ENCODE data around the gene ZMYND15. TPM values are rescaled to one million over a fixed set of nuclear protein-coding genes. Genes with fewer than 3 reads are reported as not detected.

The ZMYND15 gene
- total RNA-seq, 1 donor from 2014 or later = not detected

DNA sequence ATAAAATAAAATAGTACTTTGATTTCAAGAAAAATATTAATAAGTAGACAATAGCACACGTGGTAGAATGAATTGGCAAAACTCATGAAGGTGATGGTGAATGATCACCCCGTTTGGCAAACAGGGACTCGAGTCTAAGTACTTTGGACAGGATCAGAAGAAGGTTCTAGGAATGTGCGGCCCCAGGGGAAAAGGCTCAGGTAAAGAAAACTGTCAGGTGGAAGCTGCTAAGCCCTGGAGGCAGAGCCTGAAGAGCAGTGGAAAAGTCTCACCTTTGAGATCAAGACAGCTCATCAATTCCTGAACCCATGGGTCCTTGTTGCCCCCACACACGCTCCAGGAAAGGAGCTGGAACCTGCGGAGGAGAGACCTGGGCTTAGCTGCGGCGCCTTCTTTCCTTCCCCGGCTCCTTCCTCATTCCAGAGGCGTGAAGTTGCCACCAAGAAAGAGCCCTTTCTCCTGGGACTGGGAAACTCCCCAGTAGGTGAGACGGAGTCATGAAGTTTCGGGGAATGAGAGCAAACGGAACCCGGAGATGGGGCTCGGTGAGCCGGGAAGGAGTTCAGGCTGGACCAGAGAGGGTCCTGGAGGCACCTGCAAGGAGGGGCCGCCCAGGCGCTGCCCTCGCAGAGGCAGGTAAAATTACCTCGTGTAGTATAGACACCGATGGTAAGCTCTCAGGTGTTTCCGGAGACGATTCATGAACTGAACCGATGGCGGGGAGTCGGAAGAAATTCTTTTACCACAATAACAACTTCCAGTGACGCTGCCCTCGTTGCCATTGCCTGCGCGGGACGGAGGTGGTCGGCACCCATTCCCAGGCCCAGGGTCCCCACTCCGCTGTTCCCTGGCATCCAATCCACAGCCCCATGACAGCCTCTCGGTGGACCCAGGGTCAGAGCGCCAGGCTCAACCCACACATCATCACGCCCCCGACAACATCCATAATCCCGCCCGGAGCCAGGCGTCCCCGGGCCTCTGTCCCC lies 1.2 kb upstream of the ZMYND15 start:
- intact Hi-C loops (cut with DNase I) = loop anchor here (10.0 kb wide), 2 partner anchors 46 to 146 kb away; partner anchors contain the start of genes GLTPD2 and VMO1
- no peak for ATAC-seq (ENCODE audit: poor library complexity)

DNA sequence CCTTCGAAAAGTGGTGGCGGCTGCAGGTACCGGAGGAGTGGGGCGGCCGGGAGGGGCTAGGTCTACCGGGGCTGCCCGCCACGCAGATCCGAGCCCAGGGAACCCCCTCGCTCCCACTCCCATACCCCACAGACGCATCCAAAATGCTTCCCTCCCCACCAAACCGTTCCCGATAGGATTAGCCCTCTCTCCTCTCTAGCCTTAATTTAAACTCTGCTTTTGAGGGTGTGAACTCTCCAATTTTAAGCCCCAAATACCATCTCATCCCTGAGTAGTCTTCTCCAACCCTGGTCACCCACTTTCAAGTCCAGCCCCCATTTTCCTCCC lies 355 bp downstream of the ZMYND15 start:
- intact Hi-C loops (cut with DNase I) = no loop called here
- no peak for DNase-seq
- no peak for ATAC-seq (ENCODE audit: poor library complexity)

More for the DNA sequence above, 1.2 kb upstream of the ZMYND15 start:
- no peak for DNase-seq

DNA sequence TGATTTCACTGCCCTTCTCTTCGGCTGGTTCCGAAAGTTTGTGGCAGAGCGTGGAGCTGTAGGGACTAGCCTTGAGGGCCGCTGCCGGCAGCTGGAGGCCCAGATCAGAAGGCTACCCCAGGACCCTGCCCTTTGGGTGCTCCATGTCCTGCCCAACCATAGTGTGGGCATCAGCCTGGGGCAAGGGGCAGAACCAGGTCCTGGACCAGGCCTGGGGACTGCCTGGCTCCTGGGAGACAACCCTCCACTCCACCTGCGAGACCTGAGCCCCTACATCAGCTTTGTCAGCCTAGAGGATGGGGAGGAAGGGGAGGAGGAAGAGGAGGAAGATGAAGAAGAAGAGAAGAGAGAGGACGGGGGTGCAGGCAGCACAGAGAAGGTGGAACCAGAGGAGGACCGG lies 951 bp downstream of the ZMYND15 start:
- ATAC-seq (ENCODE audit: poor library complexity) = no peak
- no peak for DNase-seq
- intact Hi-C loops (cut with DNase I) = no loop called here

DNA sequence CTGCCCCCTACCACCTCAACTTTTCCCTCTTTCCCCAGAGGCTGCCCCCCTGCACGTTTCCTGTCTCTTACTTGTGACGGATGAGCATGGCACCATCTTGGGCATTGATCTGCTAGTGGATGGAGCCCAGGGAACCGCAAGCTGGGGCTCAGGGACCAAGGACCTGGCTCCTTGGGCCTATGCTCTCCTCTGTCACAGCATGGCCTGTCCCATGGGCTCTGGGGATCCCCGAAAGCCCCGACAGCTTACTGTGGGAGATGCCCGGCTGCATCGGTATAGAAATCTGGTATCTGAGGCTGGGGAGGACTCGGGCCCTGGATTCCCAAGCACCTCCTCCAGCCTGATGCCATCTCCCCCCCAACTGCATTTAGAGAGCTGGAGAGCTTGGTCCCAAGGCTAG lies 1.9 kb downstream of the ZMYND15 start:
- ATAC-seq (ENCODE audit: poor library complexity) = no peak

DNA sequence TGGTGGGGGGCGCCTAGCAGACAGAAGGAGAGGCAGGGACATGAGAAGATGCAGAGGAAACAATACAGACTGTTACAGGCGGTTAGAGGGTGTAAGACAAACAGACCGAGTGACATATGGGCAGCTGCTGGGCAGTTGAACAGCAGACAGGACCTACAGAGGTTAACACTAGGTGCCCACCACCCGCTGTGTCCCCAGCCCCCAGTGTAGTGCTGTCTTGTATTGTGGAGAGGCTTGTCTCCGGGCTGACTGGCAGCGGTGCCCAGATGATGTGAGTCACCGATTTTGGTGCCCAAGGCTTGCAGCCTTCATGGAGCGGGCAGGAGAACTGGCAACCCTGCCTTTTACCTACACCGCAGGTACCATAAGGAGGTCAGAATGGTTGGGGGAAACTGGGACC lies 2.5 kb downstream of the ZMYND15 start:
- intact Hi-C loops (cut with DNase I) = no loop called here
- DNase-seq (no peak), ATAC-seq (ENCODE audit: poor library complexity) (no peak)

More for the DNA sequence above, 1.9 kb downstream of the ZMYND15 start:
- intact Hi-C loops (cut with DNase I) = no loop called here
- no peak for DNase-seq

DNA sequence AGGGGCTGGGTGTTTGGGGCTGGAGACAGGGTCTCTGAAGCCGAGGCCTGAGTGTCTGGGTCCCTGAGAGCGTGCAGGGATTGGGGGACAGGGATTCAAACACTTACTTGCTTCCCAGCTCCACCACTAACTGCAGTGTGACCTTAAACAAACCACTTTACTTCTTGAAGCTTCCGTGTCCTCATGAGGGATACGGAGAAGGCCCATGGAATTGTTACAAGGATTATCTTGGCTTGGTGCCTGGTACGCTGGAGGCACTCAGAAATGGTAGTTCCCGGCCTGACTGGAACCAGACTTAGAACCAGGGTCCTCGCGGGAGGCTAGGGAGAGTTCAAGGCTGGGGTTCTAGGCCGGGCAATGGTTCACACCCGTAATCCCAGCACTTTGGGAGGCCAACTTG lies 3.0 kb downstream of the ZMYND15 start:
- ATAC-seq (ENCODE audit: poor library complexity) (no peak), DNase-seq (no peak)
- intact Hi-C loops (cut with DNase I) = no loop called here

DNA sequence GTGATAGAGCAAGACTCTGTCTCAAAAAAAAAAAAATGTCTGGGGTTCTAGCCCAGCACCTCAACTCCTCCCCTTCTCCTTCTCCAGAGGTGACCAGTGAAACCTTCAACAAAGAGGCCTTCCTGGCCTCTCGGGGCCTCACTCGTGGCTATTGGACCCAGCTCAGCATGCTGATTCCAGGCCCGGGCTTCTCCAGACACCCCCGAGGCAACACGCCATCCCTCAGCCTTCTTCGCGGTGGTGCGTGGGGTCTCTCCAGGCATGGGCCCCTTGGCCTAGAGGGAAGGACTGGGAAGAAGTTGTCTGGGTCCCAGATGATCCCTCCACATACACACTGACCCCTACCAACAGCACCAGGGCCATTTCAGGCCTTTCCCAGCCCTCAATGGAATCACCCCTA lies 3.6 kb downstream of the ZMYND15 start:
- intact Hi-C loops (cut with DNase I) = no loop called here
- DNase-seq (no peak), ATAC-seq (ENCODE audit: poor library complexity) (no peak)

DNA sequence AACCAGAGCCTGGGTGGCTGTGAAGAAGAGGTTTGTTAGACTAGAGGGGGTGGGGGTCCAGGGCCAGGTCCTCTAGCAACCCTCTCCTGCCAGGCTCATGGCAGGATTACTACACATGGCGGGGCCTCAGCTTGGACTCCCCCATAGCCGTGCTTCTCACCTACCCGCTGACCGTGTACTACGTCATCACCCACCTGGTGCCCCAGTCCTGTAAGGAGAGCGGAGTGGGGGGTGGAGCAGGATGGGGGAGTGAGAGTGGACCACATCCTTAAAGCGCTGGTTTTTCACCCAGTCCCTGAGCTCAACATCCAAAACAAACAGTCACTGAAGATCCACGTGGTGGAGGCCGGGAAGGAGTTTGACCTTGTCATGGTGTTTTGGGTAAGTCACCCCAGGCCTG lies 4.3 kb downstream of the ZMYND15 start:
- ATAC-seq (ENCODE audit: poor library complexity) (no peak), DNase-seq (no peak)
- intact Hi-C loops (cut with DNase I) = no loop called here

DNA sequence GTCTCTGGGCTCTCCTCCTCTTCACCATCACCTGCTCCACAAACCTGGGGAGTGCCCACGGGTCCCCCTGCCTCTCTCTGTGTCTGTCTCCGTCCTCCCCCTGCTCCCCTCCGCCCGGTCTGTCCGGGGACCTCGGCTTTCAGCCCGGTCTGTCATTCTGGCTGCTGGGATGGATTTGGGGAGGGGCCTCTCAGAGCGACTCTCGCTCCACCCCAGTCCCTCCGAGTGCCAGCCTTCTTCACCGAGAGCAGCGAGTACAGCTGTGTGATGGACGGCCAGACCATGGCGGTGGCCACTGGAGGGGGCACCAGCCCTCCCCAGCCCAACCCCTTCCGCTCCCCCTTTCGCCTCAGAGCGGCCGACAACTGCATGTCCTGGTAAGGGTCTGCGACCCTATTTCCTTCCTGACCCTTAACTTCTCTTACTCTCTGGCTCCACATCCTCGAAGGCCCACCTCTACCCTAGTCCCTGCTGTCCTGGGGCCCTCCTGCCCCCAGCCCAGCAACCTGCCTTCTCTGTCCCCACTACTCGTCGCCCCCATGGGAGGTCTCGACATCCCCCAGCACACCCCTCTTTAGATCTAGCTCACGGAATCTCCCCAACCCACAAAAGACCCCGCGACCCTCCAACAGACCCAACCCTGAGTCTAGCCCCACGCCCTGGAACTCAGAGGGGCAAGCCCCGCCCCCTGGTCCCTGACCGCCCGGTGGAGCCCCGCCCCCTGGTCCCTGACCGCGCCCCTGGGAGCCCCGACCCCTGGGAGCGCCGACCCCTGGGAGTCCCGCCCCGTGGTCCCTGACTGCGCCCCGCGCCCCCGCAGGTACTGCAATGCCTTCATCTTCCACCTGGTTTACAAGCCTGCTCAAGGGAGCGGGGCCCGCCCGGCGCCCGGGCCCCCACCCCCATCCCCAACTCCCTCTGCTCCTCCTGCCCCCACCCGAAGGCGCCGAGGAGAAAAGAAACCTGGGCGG lies 5.7 kb downstream of the ZMYND15 start:
- intact Hi-C loops (cut with DNase I) = no loop called here
- ATAC-seq (ENCODE audit: poor library complexity) (no peak), DNase-seq (no peak)

DNA sequence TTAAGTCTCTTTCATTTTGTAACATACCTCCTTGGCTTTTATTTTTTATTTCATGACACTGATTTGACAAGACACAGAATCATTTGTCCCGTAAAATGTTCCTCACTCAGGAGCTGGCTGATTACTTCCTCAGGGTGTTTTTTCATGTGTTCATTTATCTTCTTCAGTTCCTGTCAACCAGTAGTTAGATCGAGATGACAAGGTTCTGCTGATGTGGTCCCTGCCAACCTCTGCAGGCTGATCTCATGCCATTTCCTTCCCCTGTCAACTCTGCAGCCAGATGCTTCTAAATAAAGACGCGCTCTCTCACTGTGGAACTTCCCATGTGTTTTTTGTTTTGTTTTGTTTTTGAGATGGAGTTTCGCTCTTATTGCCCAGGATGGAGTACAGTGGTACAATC lies 8.2 kb downstream of the ZMYND15 start:
- DNase-seq (no peak), ATAC-seq (ENCODE audit: poor library complexity) (peak; percentile 71)
- intact Hi-C loops (cut with DNase I) = no loop called here

DNA sequence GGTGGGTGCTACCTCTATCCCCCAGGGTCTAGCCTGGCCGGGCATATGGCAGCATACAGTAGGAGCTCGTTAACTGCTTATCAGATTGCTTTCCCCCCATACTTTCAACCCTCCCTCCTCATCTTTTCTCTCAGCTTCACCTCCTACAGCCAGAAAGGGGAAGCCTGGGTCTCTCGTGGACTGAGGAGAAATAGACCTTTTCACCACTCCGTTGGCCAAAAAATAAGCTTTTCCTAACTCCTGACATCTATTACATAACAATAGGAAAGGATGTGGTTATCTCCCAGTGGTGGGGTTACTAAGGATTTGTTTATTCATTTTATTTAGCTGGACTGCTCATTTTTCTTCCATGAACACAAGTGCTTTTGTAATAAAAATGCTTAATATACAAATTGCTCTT lies 9.1 kb downstream of the ZMYND15 start:
- no peak for DNase-seq
- intact Hi-C loops (cut with DNase I) = no loop called here
- ATAC-seq (ENCODE audit: poor library complexity) = no peak

DNA sequence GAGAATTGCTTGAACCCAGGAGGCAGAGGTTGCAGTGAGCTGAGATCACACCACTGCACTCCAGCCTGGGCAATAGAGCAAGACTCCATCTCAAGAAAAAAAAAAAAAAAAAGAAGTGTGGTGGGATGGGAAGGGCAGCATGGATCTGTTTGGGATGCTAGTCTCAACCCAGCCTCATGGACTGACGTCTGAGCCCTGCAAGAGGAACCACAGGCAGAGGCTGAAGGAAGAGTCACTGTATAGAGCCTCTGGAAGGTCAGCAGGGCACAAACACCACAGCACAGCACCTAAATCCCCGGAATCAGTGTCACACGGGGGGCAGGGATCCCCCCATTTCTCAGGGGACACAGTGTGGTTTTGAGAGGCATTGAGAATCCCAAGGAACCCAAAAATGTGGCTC lies 11.0 kb downstream of the ZMYND15 start:
- no peak for ATAC-seq (ENCODE audit: poor library complexity)
- no peak for DNase-seq
- intact Hi-C loops (cut with DNase I) = no loop called here

DNA sequence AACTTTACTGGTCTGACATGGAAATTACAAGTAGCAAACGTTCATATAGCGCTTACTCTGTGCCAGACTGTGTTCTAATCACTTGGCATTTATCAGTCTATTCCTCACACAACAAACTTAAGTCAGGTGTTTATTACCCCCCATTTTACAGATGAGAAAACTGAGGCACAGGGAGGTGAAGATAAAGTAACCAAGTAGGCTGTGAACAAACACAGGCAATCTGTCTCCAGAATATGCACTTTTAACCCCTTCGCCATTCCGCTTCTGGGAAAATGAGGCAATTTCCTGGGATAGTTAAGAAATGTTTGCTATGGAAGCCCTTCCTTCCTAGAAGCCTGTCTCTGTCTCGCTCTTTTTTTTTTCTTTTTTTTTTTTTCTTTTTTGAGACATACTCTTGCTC lies 12.3 kb downstream of the ZMYND15 start:
- ATAC-seq (ENCODE audit: poor library complexity) (no peak), DNase-seq (no peak)
- intact Hi-C loops (cut with DNase I) = no loop called here

DNA sequence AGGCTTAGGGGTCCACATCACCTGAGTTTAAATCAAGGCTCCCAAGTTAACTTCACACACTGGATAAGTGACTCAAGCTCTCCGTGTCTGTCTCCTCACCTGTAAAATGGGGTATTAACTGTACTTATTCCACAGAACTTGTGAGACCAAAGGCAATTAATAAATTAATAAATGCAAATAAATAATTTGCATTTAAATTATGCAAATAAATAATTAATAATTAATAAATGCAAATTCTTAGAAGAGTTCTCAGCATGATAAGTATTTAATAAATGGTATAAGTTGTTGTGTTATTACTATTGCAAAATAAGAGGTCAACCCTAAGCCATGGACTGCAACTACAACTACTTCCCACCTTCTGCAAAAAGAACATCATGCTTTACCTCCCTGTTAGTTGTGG lies 13.8 kb downstream of the ZMYND15 start:
- DNase-seq (no peak), ATAC-seq (ENCODE audit: poor library complexity) (no peak)
- intact Hi-C loops (cut with DNase I) = no loop called here

DNA sequence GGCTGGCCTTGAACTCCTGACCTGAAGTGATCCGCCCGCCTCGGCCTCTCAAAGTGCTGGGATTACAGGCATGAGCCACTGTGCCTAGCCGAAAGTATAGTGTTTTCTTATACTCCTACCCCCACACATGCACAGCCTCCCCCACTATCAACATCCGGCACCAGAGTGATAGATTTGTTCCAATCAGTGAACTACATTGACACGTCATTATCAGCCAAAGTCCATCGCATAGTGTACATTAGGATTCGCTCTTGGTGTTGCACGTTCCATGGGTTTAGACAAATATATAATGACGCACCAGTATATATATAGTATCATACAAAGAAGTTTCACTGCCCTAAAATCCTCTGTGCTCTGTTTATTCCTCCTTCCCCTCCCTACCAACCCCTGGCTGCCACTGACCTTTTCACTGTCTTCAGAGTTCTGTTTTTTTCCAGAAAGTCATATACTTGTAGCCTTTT lies 20.2 kb downstream of the ZMYND15 start:
- DNase-seq = no peak
- peak; percentile 27 for ATAC-seq (ENCODE audit: poor library complexity)
- intact Hi-C loops (cut with DNase I) = no loop called here

DNA sequence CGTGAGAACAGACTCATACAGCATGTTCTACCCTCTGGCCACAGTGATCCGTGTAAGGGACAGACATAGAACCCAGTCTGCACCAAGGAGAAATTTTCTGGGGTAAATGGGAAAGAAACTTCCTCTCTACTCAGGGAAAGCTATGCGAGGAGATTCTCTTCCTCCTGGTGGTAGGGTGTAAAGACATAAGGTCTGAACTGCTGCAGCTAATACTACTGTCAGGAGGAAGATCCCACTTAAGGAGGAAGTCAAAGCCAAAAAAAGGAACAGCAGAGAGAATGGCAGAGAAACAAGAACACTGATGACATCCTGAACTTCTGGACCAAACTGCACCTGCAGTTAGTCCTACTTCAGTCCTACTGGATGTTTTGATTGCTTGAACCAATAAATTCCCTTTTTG lies 25.0 kb downstream of the ZMYND15 start:
- ATAC-seq (ENCODE audit: poor library complexity) (peak; percentile 60), DNase-seq (no peak)
- intact Hi-C loops (cut with DNase I) = no loop called here

DNA sequence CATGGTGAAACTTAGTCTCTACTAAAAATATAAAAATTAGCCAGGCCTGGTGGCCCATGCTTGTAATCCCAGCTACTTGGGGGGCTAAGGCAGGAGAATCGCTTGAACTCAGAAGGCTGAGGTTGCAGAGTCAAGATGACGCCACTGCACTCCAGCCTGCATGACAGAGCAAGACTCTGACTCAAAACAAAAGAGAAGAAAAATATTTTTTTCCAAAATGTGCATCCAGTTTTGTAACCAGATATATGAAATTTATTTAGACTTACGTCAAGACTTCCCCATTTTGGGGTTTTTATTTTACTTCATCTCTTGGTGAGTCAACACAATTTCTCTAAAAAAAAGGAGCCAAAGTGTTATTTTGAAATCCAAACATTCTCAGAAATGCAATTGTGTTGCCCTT lies 26.6 kb downstream of the ZMYND15 start:
- peak; percentile 53 for ATAC-seq (ENCODE audit: poor library complexity)
- intact Hi-C loops (cut with DNase I) = no loop called here
- DNase-seq = no peak

DNA sequence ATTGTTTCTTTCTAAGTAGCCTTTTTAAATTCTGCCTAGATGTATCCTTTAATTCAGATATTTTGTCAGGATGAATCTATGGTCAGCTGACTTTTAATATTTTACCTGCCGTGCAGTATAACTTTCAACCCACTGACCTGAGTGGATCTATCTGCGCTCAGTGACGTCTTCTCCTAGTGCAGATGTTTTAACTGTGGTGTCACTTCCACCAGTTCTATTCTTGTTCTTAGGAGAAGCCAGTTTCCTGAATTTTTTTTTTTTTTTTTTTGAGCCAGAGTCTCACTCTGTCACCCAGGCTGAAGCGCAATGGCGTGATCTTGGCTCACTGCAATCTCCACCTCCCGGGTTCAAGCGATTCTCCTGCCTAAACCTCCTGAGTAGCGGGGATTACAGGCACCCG lies 27.1 kb downstream of the ZMYND15 start:
- no peak for DNase-seq
- peak; percentile 50 for ATAC-seq (ENCODE audit: poor library complexity)
- intact Hi-C loops (cut with DNase I) = no loop called here

DNA sequence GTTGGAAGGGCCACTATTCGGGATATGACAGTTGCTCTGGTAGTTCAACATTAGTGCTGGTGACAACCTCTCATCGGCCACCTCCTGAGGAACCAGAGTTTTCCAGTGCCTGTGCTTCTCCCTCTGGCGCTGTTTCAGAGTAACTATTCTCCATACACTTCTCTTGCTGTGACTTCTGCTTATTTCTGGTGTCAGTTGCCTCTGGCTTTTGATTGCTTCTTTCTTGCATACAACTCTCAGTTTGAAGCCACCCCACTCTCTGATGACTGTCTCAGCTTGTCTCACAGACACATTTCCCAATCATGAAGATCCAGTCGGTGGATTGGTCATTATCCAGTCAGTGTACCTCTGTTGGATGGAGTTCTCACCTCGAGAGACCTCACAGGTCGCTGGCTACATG lies 28.7 kb downstream of the ZMYND15 start:
- intact Hi-C loops (cut with DNase I) = no loop called here
- DNase-seq = no peak
- no peak for ATAC-seq (ENCODE audit: poor library complexity)

DNA sequence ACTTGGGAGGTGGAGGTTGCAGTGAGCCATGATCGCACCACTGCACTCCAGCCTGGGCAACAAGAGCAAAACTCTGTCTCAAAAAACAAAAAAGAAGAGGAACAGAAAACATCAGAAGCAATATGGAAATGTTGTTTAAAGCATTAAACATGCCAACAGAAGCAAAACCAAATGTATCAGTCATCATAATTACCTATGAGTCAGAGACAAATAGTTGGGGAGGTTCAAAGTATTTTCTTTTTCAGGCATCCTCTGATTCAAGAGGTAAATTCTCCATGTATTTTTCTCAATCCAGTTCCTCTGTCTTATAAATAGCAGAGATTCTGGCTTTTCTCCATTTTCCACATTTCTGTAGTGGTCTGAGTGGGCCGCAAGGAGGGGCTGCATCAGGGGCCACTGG lies 30.0 kb downstream of the ZMYND15 start:
- ATAC-seq (ENCODE audit: poor library complexity) (no peak), DNase-seq (no peak)
- intact Hi-C loops (cut with DNase I) = no loop called here
